ENCODE results near the gene TAS2R1. TPM values are rescaled to one million over a fixed set of nuclear protein-coding genes. Genes with fewer than 3 reads are reported as not detected.

TAS2R1 gene
- polyA plus RNA-seq, 1 donor (not counting 4 experiments of a cell fraction or from before 2014, with no cell fraction given), result not detected

GRCh38 chr5:9604416-9604815 is 25.7 kb downstream of the TAS2R1 start:
- Histone ChIP-seq H3K36me3 (ENCODE audit: control insufficient read depth in 2 of 2, extremely low read depth in 1 of 2, insufficient read depth in 2 of 2, low read length in 2 of 2) (no peaks in the 10 kb centered on the region), H3K27me3 (ENCODE audit: control insufficient read depth, extremely low read depth, insufficient read depth, low read length) (no peaks in the 10 kb centered on the region), H3K4me1 (ENCODE audit: control insufficient read depth, extremely low read depth, insufficient read depth, low read length) (no peaks in the 10 kb centered on the region), H3K9me1 (ENCODE audit: control insufficient read depth, extremely low read depth, insufficient read depth, low read length) (no peaks in the 10 kb centered on the region), H3K4me3 (ENCODE audit: control insufficient read depth in 2 of 3, extremely low read depth in 1 of 3, insufficient read depth in 2 of 3, low read depth in 1 of 3, low read length in 3 of 3) (no peak overlapping the region), H3K9me3 (ENCODE audit: control insufficient read depth, low read depth, low read length) (no peaks in the 10 kb centered on the region), H2AFZ (ENCODE audit: control insufficient read depth, low read length) (no peak overlapping the region), H3K27ac (ENCODE audit: control insufficient read depth, insufficient read depth, low read length) (no peak overlapping the region), H4K20me1 (ENCODE audit: control insufficient read depth, extremely low read depth, insufficient read depth, low read length) (no peaks in the 10 kb centered on the region), H3K9ac (ENCODE audit: control insufficient read depth, extremely low read depth, insufficient read depth, low read length) (no peak overlapping the region), H3K4me2 (ENCODE audit: control insufficient read depth, extremely low read depth, insufficient read depth, low read depth, low read length) (no peak overlapping the region), H3K79me2 (ENCODE audit: control insufficient read depth, insufficient read depth, low read length) (no peaks in the 10 kb centered on the region)
- DNase-seq (ENCODE audit: low read depth, low spot score) (no peak), FAIRE-seq (no peak)
- dilution Hi-C loops (cut with MboI; ENCODE audit: extremely low pct_ligation_motif_present, low sequenced_read_pairs), result no loop called here
- TF ChIP-seq EZH2 (IDR thresholded peaks at IDR 0.05; ENCODE audit: low read length) (no peak), CTCF (optimal IDR thresholded peaks at IDR 0.05 in 1 of 3, IDR thresholded peaks at IDR 0.05 in 1 of 3, conservative IDR thresholded peaks at IDR 0.05 in 1 of 3; ENCODE audit: extremely low read depth in 1 of 3, insufficient read depth in 2 of 3, low read length in 3 of 3) (no peak)

- H3K4me1 ChIP-seq (ENCODE audit: control insufficient read depth, extremely low read depth, insufficient read depth, low read length), result no peaks in the 10 kb centered on the region
- dilution Hi-C loops (cut with MboI; ENCODE audit: extremely low pct_ligation_motif_present, low sequenced_read_pairs), result no loop called here
- no peak overlapping the region for H3K9ac ChIP-seq (ENCODE audit: control insufficient read depth, extremely low read depth, insufficient read depth, low read length)
- H3K4me2 ChIP-seq (ENCODE audit: control insufficient read depth, extremely low read depth, insufficient read depth, low read depth, low read length), result no peak overlapping the region
- no peaks in the 10 kb centered on the region for H3K27me3 ChIP-seq (ENCODE audit: control insufficient read depth, extremely low read depth, insufficient read depth, low read length)
- no peaks in the 10 kb centered on the region for H3K9me3 ChIP-seq (ENCODE audit: control insufficient read depth, low read depth, low read length)
- H4K20me1 ChIP-seq (ENCODE audit: control insufficient read depth, extremely low read depth, insufficient read depth, low read length), result no peaks in the 10 kb centered on the region
- TF ChIP-seq CTCF (optimal IDR thresholded peaks at IDR 0.05 in 1 of 3, IDR thresholded peaks at IDR 0.05 in 1 of 3, conservative IDR thresholded peaks at IDR 0.05 in 1 of 3; ENCODE audit: extremely low read depth in 1 of 3, insufficient read depth in 2 of 3, low read length in 3 of 3), result no peak
- no peak for TF ChIP-seq EZH2 (IDR thresholded peaks at IDR 0.05; ENCODE audit: low read length)
- no peak overlapping the region for H2AFZ ChIP-seq (ENCODE audit: control insufficient read depth, low read length)
- H3K27ac ChIP-seq (ENCODE audit: control insufficient read depth, insufficient read depth, low read length), result no peak overlapping the region
- FAIRE-seq (no peak), DNase-seq (ENCODE audit: low read depth, low spot score) (no peak)
- H3K79me2 ChIP-seq (ENCODE audit: control insufficient read depth, insufficient read depth, low read length), result no peaks in the 10 kb centered on the region
- no peak overlapping the region for H3K4me3 ChIP-seq (ENCODE audit: control insufficient read depth in 2 of 3, extremely low read depth in 1 of 3, insufficient read depth in 2 of 3, low read depth in 1 of 3, low read length in 3 of 3)
- no peaks in the 10 kb centered on the region for H3K36me3 ChIP-seq (ENCODE audit: control insufficient read depth in 2 of 2, extremely low read depth in 1 of 2, insufficient read depth in 2 of 2, low read length in 2 of 2)
- H3K9me1 ChIP-seq (ENCODE audit: control insufficient read depth, extremely low read depth, insufficient read depth, low read length), result no peaks in the 10 kb centered on the region
Measured at GRCh38 chr5:9601055-9601739, 29.0 kb downstream of the TAS2R1 start.
